ENCODE measurements around the gene MACROD1.
"Not testable (repeated sequence)": the region's sequence is repeated elsewhere in the genome, so short reads cannot be mapped to it uniquely, and the experiment has no call there.

MACROD1 gene

DNA sequence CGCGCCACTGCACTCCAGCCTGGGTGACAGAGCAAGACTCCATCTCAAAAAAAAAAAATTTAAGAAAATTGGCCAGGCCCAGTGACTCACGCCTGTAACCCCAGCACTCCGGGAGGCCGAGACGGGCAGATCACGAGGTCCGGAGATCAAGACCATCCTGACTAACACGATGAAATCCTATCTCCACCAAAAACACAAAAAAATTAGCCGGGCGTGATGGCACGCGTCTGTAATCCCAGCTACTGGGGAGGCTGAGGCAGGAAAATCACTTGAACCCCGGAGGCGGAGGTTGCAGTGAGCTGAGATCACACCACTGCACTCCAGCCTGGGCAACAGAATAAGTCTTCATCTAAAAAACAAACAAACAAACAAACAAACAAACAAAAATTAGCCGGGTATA, 3.1 kb downstream of the MACROD1 start:
- not testable (repeated sequence) for H3K4me3 ChIP-seq (ENCODE audit: low read length); H3K4me2 ChIP-seq (ENCODE audit: low read length); H3K9ac ChIP-seq (ENCODE audit: low read depth, low read length); H3K9me3 ChIP-seq (replicated peaks; ENCODE audit: low read length); H3K36me3 ChIP-seq (ENCODE audit: insufficient read depth, low read length); H3K27me3 ChIP-seq (ENCODE audit: control insufficient read depth, insufficient read depth, low read length)
- H3K4me1 ChIP-seq (ENCODE audit: control insufficient read depth, insufficient read depth, low read length) = peaks cover 11% of the 10 kb centered on the region

DNA sequence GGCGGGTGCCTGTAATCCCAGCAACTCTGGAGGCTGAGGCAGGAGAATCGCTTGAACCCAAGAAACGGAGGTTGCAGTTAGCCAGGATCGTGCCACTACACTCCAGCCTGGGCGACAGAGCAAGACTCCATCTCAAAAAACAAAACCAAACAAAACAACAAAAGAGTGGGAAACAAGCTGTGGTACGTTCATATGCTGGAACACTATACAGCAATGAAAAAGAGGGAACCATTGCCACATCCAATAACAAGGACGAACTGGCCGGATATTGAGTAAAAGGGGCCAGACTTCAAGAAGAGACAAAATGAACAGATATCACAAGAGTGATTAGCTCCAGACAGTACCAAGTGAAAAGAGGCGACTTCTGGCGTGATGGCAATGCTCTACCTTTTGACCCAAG, 4.9 kb downstream of the MACROD1 start:
- Histone ChIP-seq H3K9me3 (replicated peaks; ENCODE audit: low read length) (no peaks in the 10 kb centered on the region), H3K36me3 (ENCODE audit: insufficient read depth, low read length) (no peaks in the 10 kb centered on the region), H3K27me3 (ENCODE audit: control insufficient read depth, insufficient read depth, low read length) (no peaks in the 10 kb centered on the region), H3K4me2 (ENCODE audit: low read length) (no peak overlapping the region), H3K4me1 (ENCODE audit: control insufficient read depth, insufficient read depth, low read length) (peaks cover 11% of the 10 kb centered on the region), H3K9ac (ENCODE audit: low read depth, low read length) (no peak overlapping the region), H3K4me3 (ENCODE audit: low read length) (no peak overlapping the region)

DNA sequence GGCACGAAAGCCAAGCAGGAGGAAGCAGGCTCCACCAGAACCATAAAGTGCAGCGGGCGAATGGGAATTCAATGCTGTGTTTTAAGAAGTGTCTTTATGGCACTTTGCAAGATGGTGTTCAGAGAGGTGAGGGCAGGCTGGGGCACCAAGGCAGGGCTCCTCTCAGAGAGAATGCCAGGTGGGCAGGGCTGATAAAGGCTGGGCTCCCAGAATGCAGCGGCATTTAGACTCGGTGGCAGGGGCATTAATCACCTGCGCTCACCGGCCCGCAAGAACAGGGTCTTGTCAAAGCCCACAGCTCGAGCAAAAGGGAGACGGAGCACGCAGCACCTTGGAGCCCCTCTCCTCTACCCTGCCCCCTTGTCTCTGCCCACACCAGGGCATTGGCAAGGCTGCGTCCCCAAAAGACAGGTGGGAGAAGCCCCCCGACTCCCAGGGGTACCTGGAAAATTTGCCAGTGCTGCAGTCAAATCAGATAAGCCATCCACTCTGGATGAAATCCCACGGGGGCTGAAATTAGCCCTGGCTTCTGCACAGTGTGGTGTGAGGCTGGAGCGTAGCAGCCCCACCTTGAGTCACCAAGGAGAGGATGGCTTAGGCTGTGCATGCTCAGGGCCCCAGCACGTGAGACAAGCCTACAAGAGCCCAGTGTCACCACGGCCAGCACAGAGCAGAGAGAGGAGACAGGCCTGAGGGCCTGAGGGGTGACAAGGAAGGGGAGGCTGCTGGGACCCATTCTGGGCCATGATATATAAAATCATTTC, 8.1 kb downstream of the MACROD1 start:
- H3K4me1 ChIP-seq (ENCODE audit: control insufficient read depth, insufficient read depth, low read length) = no peaks in the 10 kb centered on the region

DNA sequence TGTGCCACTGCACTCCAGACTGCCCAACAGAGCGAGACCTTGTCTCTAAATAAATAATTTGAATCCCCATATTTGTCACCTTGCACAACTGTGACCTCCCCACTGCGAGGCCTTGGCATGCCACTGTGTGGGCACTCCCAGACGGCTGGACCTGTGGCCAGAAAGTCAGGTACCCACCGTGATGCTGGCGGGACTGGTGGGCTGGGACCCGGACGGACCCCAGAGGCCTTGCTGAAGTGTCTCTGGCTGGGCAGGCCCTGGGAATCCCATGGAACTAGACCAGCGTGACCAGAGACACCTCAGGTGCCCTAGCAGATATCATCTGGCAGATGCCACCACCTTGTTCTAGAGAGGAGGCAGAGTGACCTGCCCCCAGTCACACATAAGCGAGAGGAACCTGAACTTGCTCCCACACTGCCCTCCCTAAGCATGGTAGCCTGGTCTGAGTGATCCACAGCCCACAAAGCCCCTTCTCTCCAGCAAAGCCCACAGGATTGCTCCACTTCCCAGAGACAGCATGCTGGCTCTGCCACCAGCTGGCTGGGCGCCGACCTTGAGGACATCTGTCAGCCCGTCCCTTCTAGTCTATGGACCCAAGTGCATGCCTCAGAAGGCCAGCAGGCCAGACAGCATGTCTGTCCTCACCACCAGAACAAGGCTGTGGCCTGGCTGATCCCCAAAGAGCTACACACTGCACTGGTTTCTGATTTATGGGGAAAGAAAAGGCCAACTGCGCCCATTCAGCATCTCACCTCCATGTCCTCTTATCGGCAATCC, 9.5 kb downstream of the MACROD1 start:
- H3K4me2 ChIP-seq (ENCODE audit: low read length) = no peak overlapping the region
- H3K36me3 ChIP-seq (ENCODE audit: insufficient read depth, low read length) = no peaks in the 10 kb centered on the region
- H3K27me3 ChIP-seq (ENCODE audit: control insufficient read depth, insufficient read depth, low read length) = peaks cover 3% of the 10 kb centered on the region
- no peaks in the 10 kb centered on the region for H3K4me1 ChIP-seq (ENCODE audit: control insufficient read depth, insufficient read depth, low read length)
- no peaks in the 10 kb centered on the region for H3K9me3 ChIP-seq (replicated peaks; ENCODE audit: low read length)
- H3K4me3 ChIP-seq (ENCODE audit: low read length) = no peak overlapping the region
- H3K9ac ChIP-seq (ENCODE audit: low read depth, low read length) = no peak overlapping the region

More for the DNA sequence above, 8.1 kb downstream of the MACROD1 start:
- Histone ChIP-seq H3K4me2 (ENCODE audit: low read length) (no peak overlapping the region), H3K27me3 (ENCODE audit: control insufficient read depth, insufficient read depth, low read length) (peaks cover 3% of the 10 kb centered on the region), H3K9me3 (replicated peaks; ENCODE audit: low read length) (no peaks in the 10 kb centered on the region), H3K4me3 (ENCODE audit: low read length) (no peak overlapping the region), H3K36me3 (ENCODE audit: insufficient read depth, low read length) (no peaks in the 10 kb centered on the region), H3K9ac (ENCODE audit: low read depth, low read length) (no peak overlapping the region)

DNA sequence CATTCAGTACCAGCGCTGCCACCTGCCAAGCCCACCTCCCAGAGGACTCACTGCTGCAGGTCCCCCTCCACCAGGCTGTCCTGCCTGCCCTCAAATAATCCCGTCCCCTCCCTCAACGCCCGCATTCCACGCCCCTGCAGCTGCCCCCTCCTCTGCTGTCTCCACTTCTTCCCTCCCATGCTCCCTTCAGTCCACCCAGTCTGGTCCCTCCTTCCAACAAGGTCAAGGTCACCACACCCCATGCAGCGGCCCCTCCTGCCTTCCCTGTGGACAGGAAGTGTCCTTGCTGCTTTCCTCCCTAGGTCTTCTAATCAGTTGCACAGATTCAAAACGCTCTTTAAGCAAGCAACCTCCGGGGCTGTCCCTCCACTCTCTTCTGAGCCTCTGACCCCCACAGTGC, 12.1 kb downstream of the MACROD1 start:
- H3K4me2 ChIP-seq (ENCODE audit: low read length) = no peak overlapping the region
- H3K4me1 ChIP-seq (ENCODE audit: control insufficient read depth, insufficient read depth, low read length) = no peaks in the 10 kb centered on the region
- H3K27me3 ChIP-seq (ENCODE audit: control insufficient read depth, insufficient read depth, low read length) = peaks cover 3% of the 10 kb centered on the region
- H3K9me3 ChIP-seq (replicated peaks; ENCODE audit: low read length) = no peaks in the 10 kb centered on the region
- H3K4me3 ChIP-seq (ENCODE audit: low read length) = no peak overlapping the region
- H3K9ac ChIP-seq (ENCODE audit: low read depth, low read length) = no peak overlapping the region
- H3K36me3 ChIP-seq (ENCODE audit: insufficient read depth, low read length) = no peaks in the 10 kb centered on the region

DNA sequence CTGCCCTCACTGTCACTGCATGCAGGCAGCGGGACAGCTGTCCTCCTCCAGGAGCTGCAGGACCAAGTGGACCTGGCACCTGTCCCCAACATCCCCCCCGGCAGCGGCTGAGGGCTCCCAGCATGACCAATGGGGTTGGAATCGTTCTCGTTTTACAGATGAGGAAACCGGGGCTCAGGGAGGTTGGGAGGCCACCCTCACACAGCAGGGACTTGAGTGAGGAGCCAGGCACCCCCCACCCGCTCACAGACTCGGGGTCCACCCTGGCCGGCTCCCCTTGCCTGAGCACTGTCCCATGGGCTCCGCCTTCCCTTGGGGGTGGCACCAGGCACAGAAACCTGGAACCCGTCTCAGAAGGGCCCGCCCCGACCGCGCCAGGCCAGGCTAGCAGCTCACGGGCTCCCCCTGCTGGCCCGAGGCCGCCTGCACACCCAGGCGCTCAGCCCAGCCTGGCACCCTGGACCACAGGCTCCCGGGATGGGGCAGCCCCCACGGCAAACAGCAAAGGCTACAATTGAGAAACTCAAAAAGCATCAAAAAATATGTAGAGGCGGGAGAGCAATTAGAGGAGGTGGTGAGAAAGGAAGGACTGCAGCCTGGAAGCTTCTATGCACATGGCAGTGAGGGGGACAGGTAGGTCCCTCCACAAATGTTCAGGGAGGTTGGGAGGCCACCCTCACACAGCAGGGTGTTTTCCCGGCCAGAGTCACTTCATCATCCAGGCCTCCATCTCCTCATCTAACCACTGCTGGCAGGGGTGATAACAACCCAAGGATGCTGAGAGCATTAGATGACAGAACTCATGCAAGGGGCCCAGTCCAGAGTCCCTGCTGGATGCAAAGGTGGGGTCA, 12.8 kb downstream of the MACROD1 start:
- no peaks in the 10 kb centered on the region for H3K36me3 ChIP-seq (ENCODE audit: insufficient read depth, low read length)
- H3K4me3 ChIP-seq (ENCODE audit: low read length) = peak overlapping the region; percentile 60
- peaks cover 3% of the 10 kb centered on the region for H3K27me3 ChIP-seq (ENCODE audit: control insufficient read depth, insufficient read depth, low read length)
- no peaks in the 10 kb centered on the region for H3K9me3 ChIP-seq (replicated peaks; ENCODE audit: low read length)
- no peaks in the 10 kb centered on the region for H3K4me1 ChIP-seq (ENCODE audit: control insufficient read depth, insufficient read depth, low read length)
- peak overlapping the region; percentile 18 for H3K9ac ChIP-seq (ENCODE audit: low read depth, low read length)
- peak overlapping the region; percentile 82 for H3K4me2 ChIP-seq (ENCODE audit: low read length)

DNA sequence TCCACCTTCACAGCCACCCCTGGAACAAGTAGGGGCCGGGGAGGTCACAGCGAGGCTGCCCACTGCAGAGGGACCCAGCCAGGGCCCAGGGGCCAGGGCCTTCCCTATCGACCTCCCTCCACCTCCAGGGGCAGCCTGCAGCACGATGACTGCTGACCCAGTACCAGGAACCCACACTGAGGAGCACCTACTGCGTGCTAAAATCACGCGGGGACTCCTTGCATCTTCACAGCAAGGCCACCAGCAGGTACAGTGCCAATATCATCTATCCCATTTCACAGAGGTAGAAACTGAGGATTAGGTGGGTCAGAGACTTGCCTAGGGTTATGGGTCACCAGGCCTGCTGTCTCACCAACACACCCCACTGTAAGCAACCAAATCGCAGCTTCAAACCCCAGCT, 14.6 kb downstream of the MACROD1 start:
- no peak overlapping the region for H3K4me3 ChIP-seq (ENCODE audit: low read length)
- peaks cover 3% of the 10 kb centered on the region for H3K27me3 ChIP-seq (ENCODE audit: control insufficient read depth, insufficient read depth, low read length)
- no peaks in the 10 kb centered on the region for H3K9me3 ChIP-seq (replicated peaks; ENCODE audit: low read length)
- H3K4me2 ChIP-seq (ENCODE audit: low read length) = no peak overlapping the region
- H3K9ac ChIP-seq (ENCODE audit: low read depth, low read length) = no peak overlapping the region
- H3K36me3 ChIP-seq (ENCODE audit: insufficient read depth, low read length) = no peaks in the 10 kb centered on the region
- no peaks in the 10 kb centered on the region for H3K4me1 ChIP-seq (ENCODE audit: control insufficient read depth, insufficient read depth, low read length)

DNA sequence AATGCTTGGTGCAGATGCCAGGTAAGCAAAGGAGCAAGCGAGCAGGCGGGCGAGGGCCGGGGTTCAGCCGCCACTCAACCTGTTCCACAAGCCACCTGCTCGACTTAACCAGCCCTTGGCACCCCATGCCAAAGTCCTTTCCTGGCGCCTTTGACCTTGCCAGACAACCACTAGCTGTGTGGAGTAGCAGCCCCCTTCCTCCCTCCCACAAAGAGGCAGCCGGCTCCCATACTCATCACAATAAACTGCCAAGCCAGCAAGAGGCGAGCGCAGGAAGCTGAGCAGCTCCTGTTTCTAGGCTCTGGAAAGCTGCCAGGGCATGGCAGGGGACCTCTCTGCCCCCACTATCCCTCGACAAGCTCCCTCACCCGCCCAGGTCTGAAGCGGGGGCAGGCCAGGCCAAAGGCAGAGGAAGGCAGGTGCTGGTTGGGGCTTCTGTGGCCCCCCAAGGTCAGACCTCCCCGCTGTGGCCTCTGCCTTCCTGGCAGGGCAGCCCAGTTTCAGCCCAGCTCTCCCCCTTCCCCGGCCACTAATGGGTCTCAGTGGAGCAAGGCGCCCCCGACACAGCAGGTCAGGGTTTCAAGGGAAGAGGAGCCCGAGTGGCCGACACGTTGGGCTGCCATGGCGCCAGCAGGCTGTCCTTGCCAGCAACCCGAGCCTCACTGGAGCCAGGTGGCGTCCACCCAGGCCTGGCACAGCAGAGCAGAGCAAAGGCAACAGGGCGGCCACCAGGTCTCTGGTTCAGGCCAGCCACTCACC, 15.3 kb downstream of the MACROD1 start:
- no peak overlapping the region for H3K4me2 ChIP-seq (ENCODE audit: low read length)
- H3K36me3 ChIP-seq (ENCODE audit: insufficient read depth, low read length) = no peaks in the 10 kb centered on the region
- no peak overlapping the region for H3K4me3 ChIP-seq (ENCODE audit: low read length)
- H3K4me1 ChIP-seq (ENCODE audit: control insufficient read depth, insufficient read depth, low read length) = no peaks in the 10 kb centered on the region
- H3K9me3 ChIP-seq (replicated peaks; ENCODE audit: low read length) = no peaks in the 10 kb centered on the region
- peaks cover 3% of the 10 kb centered on the region for H3K27me3 ChIP-seq (ENCODE audit: control insufficient read depth, insufficient read depth, low read length)
- no peak overlapping the region for H3K9ac ChIP-seq (ENCODE audit: low read depth, low read length)

DNA sequence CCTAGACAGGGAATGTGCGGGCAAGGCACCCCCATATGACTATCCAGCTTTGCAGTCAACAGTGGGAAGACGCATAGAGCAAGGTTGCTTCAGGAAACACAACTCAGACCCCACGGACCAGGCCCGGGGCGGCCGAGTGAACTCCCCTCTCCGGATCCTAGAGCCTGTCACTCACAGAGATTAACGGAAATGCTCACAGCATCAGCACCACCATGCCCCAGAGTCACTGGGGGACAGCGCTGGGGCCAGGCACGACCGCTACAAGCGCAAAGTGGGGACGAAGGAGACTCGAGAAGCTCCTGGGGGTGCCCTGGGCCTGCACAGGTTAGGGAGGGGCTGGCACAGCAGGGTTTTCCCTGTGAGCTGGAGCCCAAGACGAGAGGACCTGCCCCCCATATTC, 15.9 kb downstream of the MACROD1 start:
- Histone ChIP-seq H3K4me1 (ENCODE audit: control insufficient read depth, insufficient read depth, low read length) (no peaks in the 10 kb centered on the region), H3K36me3 (ENCODE audit: insufficient read depth, low read length) (no peaks in the 10 kb centered on the region), H3K4me2 (ENCODE audit: low read length) (no peak overlapping the region), H3K9me3 (replicated peaks; ENCODE audit: low read length) (no peaks in the 10 kb centered on the region), H3K9ac (ENCODE audit: low read depth, low read length) (no peak overlapping the region), H3K4me3 (ENCODE audit: low read length) (no peak overlapping the region), H3K27me3 (ENCODE audit: control insufficient read depth, insufficient read depth, low read length) (peaks cover 3% of the 10 kb centered on the region)

DNA sequence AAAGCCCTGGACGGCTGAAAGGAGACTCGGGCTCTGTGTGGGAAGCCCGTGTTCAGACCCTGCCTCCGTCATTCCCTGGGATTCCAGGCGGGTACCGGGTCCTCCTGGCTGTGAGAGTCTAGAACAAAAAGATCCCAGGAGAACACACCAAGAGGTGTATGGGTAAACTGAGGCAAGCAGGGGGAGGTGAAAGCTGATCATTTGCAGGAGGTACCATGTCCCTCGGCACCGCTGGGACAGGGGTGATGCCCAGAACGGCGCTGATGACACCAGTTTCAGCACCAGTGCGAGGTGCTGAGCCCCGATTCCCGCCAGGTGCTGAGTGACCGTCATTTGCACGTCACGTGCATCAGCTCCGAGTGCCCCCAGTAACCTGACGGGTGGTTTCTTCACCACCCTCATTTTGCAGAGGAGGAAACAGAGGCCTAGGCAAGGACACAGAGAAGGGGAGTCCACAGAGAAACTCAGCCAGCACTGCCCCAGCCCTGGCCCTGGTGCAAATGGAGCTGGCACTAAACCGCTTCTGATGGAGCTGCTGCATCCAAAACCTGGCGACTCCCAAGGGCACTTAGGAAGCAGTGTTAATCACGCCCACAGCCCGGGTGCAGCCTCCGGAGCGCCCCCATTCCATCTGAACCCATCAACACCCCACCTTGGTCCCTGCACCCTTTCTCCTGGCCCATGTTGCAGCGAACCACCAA, 16.8 kb downstream of the MACROD1 start:
- H3K4me1 ChIP-seq (ENCODE audit: control insufficient read depth, insufficient read depth, low read length) = no peaks in the 10 kb centered on the region
- peaks cover 3% of the 10 kb centered on the region for H3K27me3 ChIP-seq (ENCODE audit: control insufficient read depth, insufficient read depth, low read length)
- no peak overlapping the region for H3K4me3 ChIP-seq (ENCODE audit: low read length)
- H3K9me3 ChIP-seq (replicated peaks; ENCODE audit: low read length) = no peaks in the 10 kb centered on the region
- H3K36me3 ChIP-seq (ENCODE audit: insufficient read depth, low read length) = no peaks in the 10 kb centered on the region
- no peak overlapping the region for H3K9ac ChIP-seq (ENCODE audit: low read depth, low read length)
- H3K4me2 ChIP-seq (ENCODE audit: low read length) = no peak overlapping the region

Measured in skeletal muscle satellite cell (primary cell).